ENCODE measurements around the gene CCNQ. TPM values are rescaled to one million over a fixed set of nuclear protein-coding genes. Genes with fewer than 3 reads are reported as not detected.
A peak's percentile ranks its signal among the peaks of the same experiment; 100 is the strongest.
"Not testable (repeated sequence)": the region's sequence is repeated elsewhere in the genome, so short reads cannot be mapped to it uniquely, and the experiment has no call there.

The CCNQ gene
- total RNA-seq, 5 donors from 2014 or later (not counting 1 experiment from before 2014, with no cell fraction given) = 12.5 to 29.8 (median 25.5) TPM

- H3K4me1 ChIP-seq (ENCODE audit: control insufficient read depth in 1 of 2, extremely low read depth in 1 of 2, insufficient read depth in 2 of 2, low read length in 2 of 2) = peaks cover 0 to 31% of the 10 kb centered on the region in 2 experiments
Observed at GRCh38 chrX:153604666-153605380, 5.9 kb upstream of the CCNQ start.

GRCh38 chrX:153603131-153603656 is 4.3 kb upstream of the CCNQ start:
- ChIA-PET CTCF (no interaction called here), POLR2A (no interaction called here)
- Mint-ChIP-seq H3K27me3 (peaks cover 0 to 13% of the 10 kb centered on the region in 2 donors), H3K4me1 (peaks cover 28 to 38% (median 37%) of the 10 kb centered on the region in 3 donors), H3K9me3 (no peaks in the 10 kb centered on the region), H3K4me3 (peak overlapping the region in 1 of 3 donors; percentile 36), H3K27ac (no peak overlapping the region), H3K36me3 (no peaks in the 10 kb centered on the region)
- H3K27ac ChIP-seq (ENCODE audit: low read length) = no peak overlapping the region
- peaks cover 0 to 32% of the 10 kb centered on the region in 2 experiments for H3K4me1 ChIP-seq (ENCODE audit: control insufficient read depth in 1 of 2, extremely low read depth in 1 of 2, insufficient read depth in 2 of 2, low read length in 2 of 2)
- DNase-seq (no peak), ATAC-seq (replicated peaks in 1 of 4) (no peak)
- no peak overlapping the region for H3K4me3 ChIP-seq (ENCODE audit: control insufficient read depth in 1 of 2, extremely low read depth in 1 of 2, low read length in 1 of 2)
- WGBS (ENCODE audit: insufficient coverage) = 93% methylated on average over 9 of the region's 17 CpGs
- no peaks in the 10 kb centered on the region for H3K9me3 ChIP-seq
- no peaks in the 10 kb centered on the region for H3K36me3 ChIP-seq (ENCODE audit: control insufficient read depth in 2 of 2, extremely low read depth in 1 of 2, insufficient read depth in 1 of 2, low read length in 1 of 2)
- H3K27me3 ChIP-seq (replicated peaks in 1 of 2; ENCODE audit: control insufficient read depth in 2 of 2, extremely low read depth in 1 of 2, insufficient read depth in 2 of 2, low read length in 1 of 2) = no peaks in the 10 kb centered on the region

More at GRCh38 chrX:153604666-153605380, 5.9 kb upstream of the CCNQ start:
- H3K36me3 Mint-ChIP-seq; POLR2A ChIA-PET; ATAC-seq (replicated peaks in 1 of 4); DNase-seq; H3K9me3 Mint-ChIP-seq; H3K4me3 ChIP-seq (ENCODE audit: control insufficient read depth in 1 of 2, extremely low read depth in 1 of 2, low read length in 1 of 2); H3K27me3 ChIP-seq (replicated peaks in 1 of 2; ENCODE audit: control insufficient read depth in 2 of 2, extremely low read depth in 1 of 2, insufficient read depth in 2 of 2, low read length in 1 of 2); H3K4me3 Mint-ChIP-seq; H3K9me3 ChIP-seq; H3K27ac Mint-ChIP-seq; H3K27ac ChIP-seq (ENCODE audit: low read length); CTCF ChIA-PET; H3K36me3 ChIP-seq (ENCODE audit: control insufficient read depth in 2 of 2, extremely low read depth in 1 of 2, insufficient read depth in 1 of 2, low read length in 1 of 2): not testable (repeated sequence)
- WGBS (ENCODE audit: insufficient coverage) = 87% methylated on average over 8 of the region's 18 CpGs
- Mint-ChIP-seq H3K27me3 (peaks cover 0 to 13% of the 10 kb centered on the region in 2 donors), H3K4me1 (peaks cover 25 to 40% (median 37%) of the 10 kb centered on the region in 3 donors)

- Mint-ChIP-seq H3K9me3 (no peaks in the 10 kb centered on the region), H3K27ac (no peak overlapping the region), H3K27me3 (peaks cover 0 to 13% of the 10 kb centered on the region in 2 donors), H3K36me3 (no peaks in the 10 kb centered on the region), H3K4me3 (peak overlapping the region in 1 of 3 donors; percentile 36), H3K4me1 (peaks cover 34 to 44% (median 42%) of the 10 kb centered on the region in 3 donors)
- ATAC-seq (replicated peaks in 1 of 4) (no peak), DNase-seq (no peak)
- ChIA-PET CTCF (no interaction called here), POLR2A (no interaction called here)
- Histone ChIP-seq H3K4me3 (ENCODE audit: control insufficient read depth in 1 of 2, extremely low read depth in 1 of 2, low read length in 1 of 2) (no peak overlapping the region), H3K4me1 (ENCODE audit: control insufficient read depth in 1 of 2, extremely low read depth in 1 of 2, insufficient read depth in 2 of 2, low read length in 2 of 2) (peaks cover 0 to 38% of the 10 kb centered on the region in 2 experiments), H3K27me3 (replicated peaks in 1 of 2; ENCODE audit: control insufficient read depth in 2 of 2, extremely low read depth in 1 of 2, insufficient read depth in 2 of 2, low read length in 1 of 2) (no peaks in the 10 kb centered on the region), H3K36me3 (ENCODE audit: control insufficient read depth in 2 of 2, extremely low read depth in 1 of 2, insufficient read depth in 1 of 2, low read length in 1 of 2) (no peaks in the 10 kb centered on the region), H3K27ac (ENCODE audit: low read length) (no peak overlapping the region), H3K9me3 (no peaks in the 10 kb centered on the region)
- no CpG with 5 or more reads among the region's 3 CpGs for WGBS (ENCODE audit: insufficient coverage)
Observed at GRCh38 chrX:153602601-153603000, 3.7 kb upstream of the CCNQ start.

- H3K27me3 Mint-ChIP-seq = peaks cover 0 to 13% of the 10 kb centered on the region in 2 donors
- CTCF ChIA-PET = no interaction called here
- ATAC-seq (replicated peaks in 1 of 4) (no peak), DNase-seq (no peak)
- H3K4me3 Mint-ChIP-seq = peak overlapping the region in 2 of 3 donors; percentile 25 to 76
- Histone ChIP-seq H3K36me3 (ENCODE audit: control insufficient read depth in 2 of 2, extremely low read depth in 1 of 2, insufficient read depth in 1 of 2, low read length in 1 of 2) (no peaks in the 10 kb centered on the region), H3K9me3 (no peaks in the 10 kb centered on the region), H3K4me3 (ENCODE audit: control insufficient read depth in 1 of 2, extremely low read depth in 1 of 2, low read length in 1 of 2) (no peak overlapping the region), H3K27me3 (replicated peaks in 1 of 2; ENCODE audit: control insufficient read depth in 2 of 2, extremely low read depth in 1 of 2, insufficient read depth in 2 of 2, low read length in 1 of 2) (no peaks in the 10 kb centered on the region), H3K4me1 (ENCODE audit: control insufficient read depth in 1 of 2, extremely low read depth in 1 of 2, insufficient read depth in 2 of 2, low read length in 2 of 2) (peaks cover 2 to 46% of the 10 kb centered on the region in 2 experiments), H3K27ac (ENCODE audit: low read length) (no peak overlapping the region)
- H3K27ac Mint-ChIP-seq = no peak overlapping the region
- H3K9me3 Mint-ChIP-seq = no peaks in the 10 kb centered on the region
- H3K4me1 Mint-ChIP-seq = peaks cover 42 to 54% (median 52%) of the 10 kb centered on the region in 3 donors
- POLR2A ChIA-PET = no interaction called here
- H3K36me3 Mint-ChIP-seq = no peaks in the 10 kb centered on the region
- WGBS (ENCODE audit: insufficient coverage) = no CpG with 5 or more reads among the region's 12 CpGs
Observed at GRCh38 chrX:153601511-153602110, 2.7 kb upstream of the CCNQ start.

GRCh38 chrX:153600921-153601320 is 2.0 kb upstream of the CCNQ start:
- Histone ChIP-seq H3K27me3 (replicated peaks in 1 of 2; ENCODE audit: control insufficient read depth in 2 of 2, extremely low read depth in 1 of 2, insufficient read depth in 2 of 2, low read length in 1 of 2) (no peaks in the 10 kb centered on the region), H3K36me3 (ENCODE audit: control insufficient read depth in 2 of 2, extremely low read depth in 1 of 2, insufficient read depth in 1 of 2, low read length in 1 of 2) (peaks cover 0 to 3% of the 10 kb centered on the region in 2 donors), H3K4me3 (ENCODE audit: control insufficient read depth in 1 of 2, extremely low read depth in 1 of 2, low read length in 1 of 2) (no peak overlapping the region), H3K4me1 (ENCODE audit: control insufficient read depth in 1 of 2, extremely low read depth in 1 of 2, insufficient read depth in 2 of 2, low read length in 2 of 2) (peaks cover 2 to 52% of the 10 kb centered on the region in 2 experiments), H3K9me3 (no peaks in the 10 kb centered on the region), H3K27ac (ENCODE audit: low read length) (no peak overlapping the region)
- DNase-seq (no peak), ATAC-seq (replicated peaks in 1 of 4) (no peak)
- POLR2A ChIA-PET = no interaction called here
- CTCF ChIA-PET = interaction anchor here in 1 of 2 donors (1.7 kb wide), 1 partner anchor 9 kb away, joined by 6 read pairs; no protein-coding TSS in a partner anchor
- WGBS (ENCODE audit: insufficient coverage) = 59% methylated on average over 2 of the region's 7 CpGs
- peaks cover under 1% of the 10 kb centered on the region for H3K36me3 Mint-ChIP-seq
- H3K4me3 Mint-ChIP-seq = peak overlapping the region; percentile 39 to 76 (median 49)
- H3K4me1 Mint-ChIP-seq = peaks cover 47 to 59% (median 56%) of the 10 kb centered on the region in 3 donors
- H3K9me3 Mint-ChIP-seq = no peaks in the 10 kb centered on the region
- H3K27ac Mint-ChIP-seq = no peak overlapping the region
- peaks cover 0 to 13% of the 10 kb centered on the region in 2 donors for H3K27me3 Mint-ChIP-seq

- peak overlapping the region; percentile 48 to 73 for H3K4me3 ChIP-seq (ENCODE audit: control insufficient read depth in 1 of 2, extremely low read depth in 1 of 2, low read length in 1 of 2)
- H3K27me3 ChIP-seq (replicated peaks in 1 of 2; ENCODE audit: control insufficient read depth in 2 of 2, extremely low read depth in 1 of 2, insufficient read depth in 2 of 2, low read length in 1 of 2) = no peaks in the 10 kb centered on the region
- peak overlapping the region; percentile 76 to 87 (median 82) for H3K4me3 Mint-ChIP-seq
- POLR2A ChIA-PET = no interaction called here
- no peak for ATAC-seq (replicated peaks in 1 of 4)
- H3K9me3 ChIP-seq = no peaks in the 10 kb centered on the region
- peaks cover 0 to 9% of the 10 kb centered on the region in 2 donors for H3K36me3 ChIP-seq (ENCODE audit: control insufficient read depth in 2 of 2, extremely low read depth in 1 of 2, insufficient read depth in 1 of 2, low read length in 1 of 2)
- H3K4me1 Mint-ChIP-seq = peaks cover 50 to 61% (median 59%) of the 10 kb centered on the region in 3 donors
- peaks cover 5% of the 10 kb centered on the region for H3K36me3 Mint-ChIP-seq
- no peak for DNase-seq
- H3K27ac Mint-ChIP-seq = peak overlapping the region; percentile 69 to 84
- peaks cover 2 to 52% of the 10 kb centered on the region in 2 experiments for H3K4me1 ChIP-seq (ENCODE audit: control insufficient read depth in 1 of 2, extremely low read depth in 1 of 2, insufficient read depth in 2 of 2, low read length in 2 of 2)
- H3K27me3 Mint-ChIP-seq = peaks cover 0 to 13% of the 10 kb centered on the region in 2 donors
- no peaks in the 10 kb centered on the region for H3K9me3 Mint-ChIP-seq
- no peak overlapping the region for H3K27ac ChIP-seq (ENCODE audit: low read length)
- CTCF ChIA-PET = interaction anchor here (0.5 to 1.7 kb wide), 4 partner anchors 10 to 98 kb away, joined by 3 to 6 read pairs (median 4); no protein-coding TSS in a partner anchor
- no CpG with 5 or more reads among the region's 2 CpGs for WGBS (ENCODE audit: insufficient coverage)
Observed at GRCh38 chrX:153600032-153600373, 1.1 kb upstream of the CCNQ start.

All from T-cell (primary cell).